GM10266 (cell line): ENCODE measurements around the gene PAX5.
"Not testable (repeated sequence)": the region's sequence is repeated elsewhere in the genome, so short reads cannot be mapped to it uniquely, and the experiment has no call there.

Source experiments
- DNase-seq: peaks from one replicate; pipeline ENCODE4 v3.0.0; 2012; ENCODE audit errors: extremely low spot score
- CTCF ChIP-seq: IDR thresholded peaks from 2 replicates; pipeline ENCODE4 v1.5.1; 2012; ENCODE audit warnings: mild to moderate bottlenecking, low read depth; ENCODE audit not compliant: control insufficient read depth, insufficient read depth; ENCODE audit errors: missing control alignments

The PAX5 gene

GRCh38 chr9:37033682-37034304 lies at the start of gene PAX5:
TSS of gene PAX5 (minus strand) at chr9:37034268. CDS start at chr9:37034031, 237 bp downstream.
- DNase-seq: no peak
- TF ChIP-seq CTCF: no peak

GRCh38 chr9:37083654-37084053 lies 49.6 kb upstream of the PAX5 start:
- DNase-seq: no peak

GRCh38 chr9:37082214-37082765 lies 48.2 kb upstream of the PAX5 start:
- TF ChIP-seq CTCF: no peak
- no peak for DNase-seq

More at GRCh38 chr9:37083654-37084053, 49.6 kb upstream of the PAX5 start:
- no peak for TF ChIP-seq CTCF

- not testable (repeated sequence) for DNase-seq
Observed at GRCh38 chr9:37081507-37081906, 47.4 kb upstream of the PAX5 start.

GRCh38 chr9:37080165-37080628 lies 46.1 kb upstream of the PAX5 start:
- not testable (repeated sequence) for DNase-seq

- peak; percentile 93 for DNase-seq
- TF ChIP-seq CTCF: no peak
Observed at GRCh38 chr9:37079370-37080164, 45.5 kb upstream of the PAX5 start.

GRCh38 chr9:37074790-37075189 lies 40.7 kb upstream of the PAX5 start:
- DNase-seq: not testable (repeated sequence)

GRCh38 chr9:37066139-37066725 lies 32.2 kb upstream of the PAX5 start:
- DNase-seq: no peak
- TF ChIP-seq CTCF: no peak
